H9 (cell line): Measurements from ENCODE around the gene SENP7. TPM values are rescaled to one million over a fixed set of nuclear protein-coding genes. Genes with fewer than 3 reads are reported as not detected.

Experiments used
- DNase-seq: peaks from one replicate; pipeline ENCODE4 v3.0.0-alpha.2; 2017
- H2AFZ ChIP-seq: one replicate; pipeline ENCODE4 v1.6.1; 2013; ENCODE audit warnings: mild to moderate bottlenecking, low read length, control low read depth, moderate library complexity
- H2AK5ac ChIP-seq: 2 replicates; pipeline ENCODE4 v1.6.1; 2013; ENCODE audit warnings: low read length, control low read depth, mixed read lengths; ENCODE audit not compliant: insufficient read length
- H2BK120ac ChIP-seq: one replicate; pipeline ENCODE4 v1.6.1; 2013; ENCODE audit warnings: low read depth, mild to moderate bottlenecking, low read length, control low read depth, inconsistent platforms; ENCODE audit not compliant: poor library complexity, severe bottlenecking
- H2BK12ac ChIP-seq: 2 replicates; pipeline ENCODE4 v1.6.1; 2013; ENCODE audit warnings: low read length, control low read depth, mixed read lengths, low read depth; ENCODE audit not compliant: insufficient read length
- H2BK15ac ChIP-seq: 2 replicates; pipeline ENCODE4 v1.6.1; 2013; ENCODE audit warnings: low read depth, low read length, control low read depth
- H2BK20ac ChIP-seq: one replicate; pipeline ENCODE4 v1.6.1; 2013; ENCODE audit warnings: low read depth, mild to moderate bottlenecking, low read length, control low read depth, inconsistent platforms; ENCODE audit not compliant: poor library complexity, severe bottlenecking
- H2BK5ac ChIP-seq: 2 replicates; pipeline ENCODE4 v1.6.1; 2013; ENCODE audit warnings: low read length, control low read depth, mixed read lengths; ENCODE audit not compliant: insufficient read length
- H3K14ac ChIP-seq: 2 replicates; pipeline ENCODE4 v1.6.1; 2013; ENCODE audit warnings: low read length, control low read depth; ENCODE audit not compliant: insufficient read depth
- H3K18ac ChIP-seq: 2 replicates; pipeline ENCODE4 v1.6.1; 2013; ENCODE audit warnings: low read depth, mild to moderate bottlenecking, mixed read lengths, low read length, control low read depth; ENCODE audit not compliant: insufficient read length
- H3K23ac ChIP-seq: 2 replicates; pipeline ENCODE4 v1.6.1; 2013; ENCODE audit warnings: low read length, control low read depth, mixed read lengths, low read depth; ENCODE audit not compliant: insufficient read length
- H3K23me2 ChIP-seq: 2 replicates; pipeline ENCODE4 v1.6.1; 2013; ENCODE audit warnings: low read depth, mild to moderate bottlenecking, mixed read lengths, low read length, control low read depth; ENCODE audit not compliant: insufficient read length, poor library complexity, severe bottlenecking
- H3K27ac ChIP-seq: 2 replicates; pipeline ENCODE4 v1.5.1; 2013; ENCODE audit warnings: low read length, control low read depth, mixed read lengths, low read depth; ENCODE audit not compliant: insufficient read length
- H3K27me3 ChIP-seq: 2 replicates; pipeline ENCODE4 v1.6.1; 2013; ENCODE audit warnings: low read length, control low read depth, inconsistent platforms; ENCODE audit not compliant: insufficient read depth
- H3K4ac ChIP-seq: 2 replicates; pipeline ENCODE4 v1.6.1; 2013; ENCODE audit warnings: low read depth, mild to moderate bottlenecking, control low read depth, inconsistent platforms, low read length, moderate library complexity
- H3K4me1 ChIP-seq: 2 replicates; pipeline ENCODE4 v1.6.1; 2013; ENCODE audit warnings: low read length, control low read depth, inconsistent platforms; ENCODE audit not compliant: insufficient read depth
- H3K4me2 ChIP-seq: 2 replicates; pipeline ENCODE4 v1.6.1; 2013; ENCODE audit warnings: low read length, control low read depth, mixed read lengths; ENCODE audit not compliant: insufficient read length, insufficient read depth
- H3K56ac ChIP-seq: 2 replicates; pipeline ENCODE4 v1.6.1; 2013; ENCODE audit warnings: low read depth, mild to moderate bottlenecking, mixed read lengths, low read length, control low read depth; ENCODE audit not compliant: insufficient read length
- H3K79me1 ChIP-seq: 2 replicates; pipeline ENCODE4 v1.6.1; 2013; ENCODE audit warnings: low read depth, mild to moderate bottlenecking, moderate library complexity, low read length, control low read depth, inconsistent platforms; ENCODE audit not compliant: insufficient read depth, poor library complexity, severe bottlenecking
- H3K79me2 ChIP-seq: 2 replicates; pipeline ENCODE4 v1.6.1; 2013; ENCODE audit warnings: low read length, control low read depth, inconsistent platforms; ENCODE audit not compliant: insufficient read depth
- H3K9ac ChIP-seq: 2 replicates; pipeline ENCODE4 v1.6.1; 2013; ENCODE audit warnings: low read length, control low read depth, mixed read lengths; ENCODE audit not compliant: insufficient read length; ENCODE audit errors: extremely low read depth
- H3K9me3 ChIP-seq: one replicate; pipeline ENCODE4 v1.6.1; 2013; ENCODE audit warnings: low read depth, low read length, inconsistent platforms; ENCODE audit not compliant: control insufficient read depth
- H3T11ph ChIP-seq: one replicate; pipeline ENCODE4 v1.6.1; 2013; ENCODE audit warnings: mild to moderate bottlenecking, low read length, control low read depth, inconsistent platforms
- H4K20me1 ChIP-seq: one replicate; pipeline ENCODE4 v1.6.1; 2013; ENCODE audit not compliant: control insufficient read depth, insufficient read length, insufficient read depth
- H4K5ac ChIP-seq: 2 replicates; pipeline ENCODE4 v1.6.1; 2013; ENCODE audit warnings: low read depth, mild to moderate bottlenecking, mixed read lengths, low read length, control low read depth; ENCODE audit not compliant: insufficient read length
- H4K8ac ChIP-seq: replicated peaks from 2 replicates; pipeline ENCODE4 v1.6.1; 2013; ENCODE audit warnings: low read length, control low read depth, mixed read lengths, low read depth; ENCODE audit not compliant: insufficient read length
- H4K91ac ChIP-seq: 2 replicates; pipeline ENCODE4 v1.6.1; 2013; ENCODE audit warnings: low read depth, mild to moderate bottlenecking, moderate library complexity, mixed read lengths, low read length, control low read depth; ENCODE audit not compliant: insufficient read length
- H3K27ac Mint-ChIP-seq, 3 experiments: 2 replicates in 2 of 3; 3 replicates in 1 of 3; pipeline ENCODE4 v1.8.0; 2020 to 2021; ENCODE audit warnings: mixed read lengths in 3 of 3, mild to moderate bottlenecking in 1 of 3, moderate library complexity in 1 of 3
- H3K27me3 Mint-ChIP-seq: 2 replicates; pipeline ENCODE4 v1.8.0; 2021; ENCODE audit warnings: low read depth, mild to moderate bottlenecking, moderate library complexity, mixed read lengths
- H3K36me3 Mint-ChIP-seq, 3 experiments: 2 replicates in 2 of 3; 3 replicates in 1 of 3; pipeline ENCODE4 v1.8.0; 2020 to 2021; ENCODE audit warnings: low read depth in 3 of 3, mixed read lengths in 3 of 3; ENCODE audit not compliant: insufficient read depth in 1 of 3
- H3K4me1 Mint-ChIP-seq, 2 experiments: 2 replicates each; pipeline ENCODE4 v1.8.0; 2020; ENCODE audit warnings: mixed read lengths in 2 of 2
- H3K4me3 Mint-ChIP-seq, 2 experiments: 2 replicates in 1 of 2; 3 replicates in 1 of 2; pipeline ENCODE4 v1.8.0; 2020 to 2021; ENCODE audit warnings: mild to moderate bottlenecking in 2 of 2, mixed read lengths in 2 of 2, moderate library complexity in 1 of 2
- H3K9me3 Mint-ChIP-seq, 2 experiments: 2 replicates in 1 of 2; 3 replicates in 1 of 2; pipeline ENCODE4 v1.8.0; 2020; ENCODE audit warnings: mild to moderate bottlenecking in 2 of 2, mixed read lengths in 2 of 2, moderate library complexity in 1 of 2
- CTCF ChIP-seq: fragments of 200-600 bp; sonication (generic); conservative IDR thresholded peaks from 3 replicates; pipeline ENCODE4 v1.8.0; 2021; ENCODE audit warnings: antibody characterized with exemption, mild to moderate bottlenecking
- WGBS: extraction: QIAGEN DNeasy Blood & Tissue Kit; methylation state at CpG from one replicate; pipeline ENCODE4 v1.1.7; 2013; ENCODE audit warnings: missing lambda C conversion rate, low lambda C conversion rate, mixed read lengths; ENCODE audit not compliant: insufficient read length; ENCODE audit errors: extremely low coverage; 5-methylcytosine and 5-hydroxymethylcytosine counted together
- total RNA-seq: library from RNA; stranded (reverse); gene quantifications from 2 replicates; pipeline ENCODE4 v1.2.1, GENCODE V29; 2021

SENP7 gene
- total RNA-seq, 1 experiment from 2014 or later: 8.4 TPM

DNA sequence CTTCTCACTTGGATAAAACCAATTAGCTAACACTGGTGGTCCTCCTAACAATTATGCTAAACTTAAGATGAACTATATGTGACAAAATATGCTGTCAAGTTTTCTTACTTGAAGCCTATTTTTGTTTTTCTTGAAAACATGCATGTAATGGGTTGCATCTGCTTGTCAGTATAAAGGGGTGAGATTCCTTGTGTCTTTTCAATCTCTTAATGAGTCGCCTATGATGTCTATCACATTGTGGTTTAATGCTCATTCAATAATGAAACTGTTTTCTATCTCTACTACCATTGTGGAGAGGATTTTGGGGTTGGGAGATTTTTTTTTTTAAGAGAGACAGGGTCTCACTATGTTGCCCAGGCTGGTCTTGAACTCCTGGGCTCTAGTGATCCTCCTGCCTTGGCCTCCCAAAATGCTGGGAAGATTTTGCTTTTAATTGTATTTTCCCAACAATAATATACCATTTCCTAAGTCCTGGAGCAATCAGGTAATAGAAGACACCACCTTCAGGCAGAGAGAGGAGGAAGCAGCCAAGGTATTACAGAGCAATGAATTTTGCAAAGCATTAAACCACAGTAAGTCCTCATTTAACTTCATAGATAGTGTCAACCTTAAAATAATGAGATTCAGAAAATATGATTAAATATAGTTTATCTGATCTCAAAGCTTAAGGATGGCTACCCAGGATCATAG lies 31.3 kb upstream of the SENP7 start:
- Histone ChIP-seq H2BK120ac (no peak overlapping the region), H3K9me3 (no peaks in the 10 kb centered on the region), H3K56ac (no peak overlapping the region), H3K79me1 (no peaks in the 10 kb centered on the region), H3K9ac (no peak overlapping the region), H2BK5ac (no peak overlapping the region), H2AK5ac (no peak overlapping the region), H3K14ac (no peak overlapping the region), H3K18ac (no peak overlapping the region), H4K8ac (no peak overlapping the region), H3K4ac (no peak overlapping the region), H4K91ac (no peak overlapping the region), H4K20me1 (no peaks in the 10 kb centered on the region), H2BK15ac (no peak overlapping the region), H3K27me3 (no peaks in the 10 kb centered on the region), H3K23ac (no peak overlapping the region), H2AFZ (no peak overlapping the region), H3K4me2 (no peak overlapping the region), H3K79me2 (no peaks in the 10 kb centered on the region), H3K23me2 (no peaks in the 10 kb centered on the region), H3K4me1 (peaks cover under 1% of the 10 kb centered on the region; the same call in 1 of the 2 replicates), H4K5ac (no peak overlapping the region), H3T11ph (no peak overlapping the region), H2BK12ac (no peak overlapping the region), H3K27ac (no peak overlapping the region), H2BK20ac (no peak overlapping the region)
- Mint-ChIP-seq H3K9me3 (peaks cover 24 to 33% of the 10 kb centered on the region in 2 experiments), H3K36me3 (peaks cover 5 to 20% (median 8%) of the 10 kb centered on the region in 3 experiments; a peak in 5 of 7 replicates), H3K27ac (peak overlapping the region in 1 of 3 experiments; percentile 46; a peak in 2 of 7 replicates), H3K4me1 (peaks cover 21 to 22% of the 10 kb centered on the region in 2 experiments), H3K4me3 (no peak overlapping the region), H3K27me3 (no peaks in the 10 kb centered on the region; the same call in 1 of the 2 replicates)
- DNase-seq: no peak
- WGBS: no CpG with 5 or more reads among the region's 1 CpG
- TF ChIP-seq CTCF: peak; percentile 54
